Karpas-422 (cell line): ENCODE measurements around the gene CBX4. TPM values are rescaled to one million over a fixed set of nuclear protein-coding genes. Genes with fewer than 3 reads are reported as not detected.

Experiments
- DNase-seq: peaks from one replicate; pipeline ENCODE4 v3.0.0-alpha.2; 2015
- H2AFZ ChIP-seq: fragments of 200-600 bp; sonication (generic); 2 replicates; pipeline ENCODE4 v1.6.1; 2014; ENCODE audit warnings: antibody characterized with exemption, low read length, mixed read lengths
- H3K27ac ChIP-seq: fragments of 200-600 bp; sonication (generic); 2 replicates; pipeline ENCODE4 v1.5.1; 2014; ENCODE audit warnings: mild to moderate bottlenecking, low read length, moderate library complexity
- H3K27me3 ChIP-seq: fragments of 200-600 bp; sonication (generic); 2 replicates; pipeline ENCODE4 v1.6.1; 2014; ENCODE audit warnings: low read length, mixed read lengths
- H3K36me3 ChIP-seq: fragments of 200-600 bp; sonication (generic); 2 replicates; pipeline ENCODE4 v1.6.1; 2014; ENCODE audit warnings: low read length, mixed read lengths; ENCODE audit not compliant: insufficient read depth
- H3K4me1 ChIP-seq: fragments of 200-600 bp; sonication (generic); 2 replicates; pipeline ENCODE4 v1.6.1; 2014; ENCODE audit warnings: mild to moderate bottlenecking, low read length, mixed read lengths
- H3K4me2 ChIP-seq: fragments of 200-600 bp; sonication (generic); 2 replicates; pipeline ENCODE4 v1.6.1; 2014; ENCODE audit warnings: low read length, low read depth, mild to moderate bottlenecking; ENCODE audit not compliant: poor library complexity, severe bottlenecking
- H3K4me3 ChIP-seq: fragments of 200-600 bp; sonication (generic); 2 replicates; pipeline ENCODE4 v1.5.1; 2014; ENCODE audit warnings: mild to moderate bottlenecking, antibody characterized with exemption, low read length, mixed read lengths
- H3K79me2 ChIP-seq: fragments of 200-600 bp; sonication (generic); 2 replicates; pipeline ENCODE4 v1.6.1; 2014; ENCODE audit warnings: mild to moderate bottlenecking, low read length, mixed read lengths
- H3K9ac ChIP-seq: fragments of 200-600 bp; sonication (generic); 2 replicates; pipeline ENCODE4 v1.6.0; 2014; ENCODE audit warnings: low read length
- H3K9me2 ChIP-seq: fragments of 200-600 bp; sonication (generic), shearing (Covaris generic); replicated peaks from 2 replicates; pipeline ENCODE4 v1.6.0; 2014; ENCODE audit warnings: mild to moderate bottlenecking, low read length, moderate library complexity; ENCODE audit not compliant: insufficient read depth
- H3K9me3 ChIP-seq: fragments of 300-700, 200-600 bp; sonication (generic); 2 replicates; pipeline ENCODE4 v1.6.1; 2014; ENCODE audit warnings: low read length, mixed read lengths
- H4K20me1 ChIP-seq: fragments of 200-600 bp; sonication (generic); 2 replicates; pipeline ENCODE4 v1.6.1; 2014; ENCODE audit warnings: mild to moderate bottlenecking, antibody characterized with exemption, low read length, low read depth; ENCODE audit not compliant: insufficient read depth
- total RNA-seq: library from RNA; depleted of rRNA; stranded (reverse); fragments of >200 nt; shearing (Covaris generic); gene quantifications from 2 replicates; pipeline ENCODE4 v1.2.3, GENCODE V29; 2014; ENCODE audit warnings: low replicate concordance

Gene CBX4
- total RNA-seq, 1 experiment from 2014 or later: 33.3 TPM

DNA sequence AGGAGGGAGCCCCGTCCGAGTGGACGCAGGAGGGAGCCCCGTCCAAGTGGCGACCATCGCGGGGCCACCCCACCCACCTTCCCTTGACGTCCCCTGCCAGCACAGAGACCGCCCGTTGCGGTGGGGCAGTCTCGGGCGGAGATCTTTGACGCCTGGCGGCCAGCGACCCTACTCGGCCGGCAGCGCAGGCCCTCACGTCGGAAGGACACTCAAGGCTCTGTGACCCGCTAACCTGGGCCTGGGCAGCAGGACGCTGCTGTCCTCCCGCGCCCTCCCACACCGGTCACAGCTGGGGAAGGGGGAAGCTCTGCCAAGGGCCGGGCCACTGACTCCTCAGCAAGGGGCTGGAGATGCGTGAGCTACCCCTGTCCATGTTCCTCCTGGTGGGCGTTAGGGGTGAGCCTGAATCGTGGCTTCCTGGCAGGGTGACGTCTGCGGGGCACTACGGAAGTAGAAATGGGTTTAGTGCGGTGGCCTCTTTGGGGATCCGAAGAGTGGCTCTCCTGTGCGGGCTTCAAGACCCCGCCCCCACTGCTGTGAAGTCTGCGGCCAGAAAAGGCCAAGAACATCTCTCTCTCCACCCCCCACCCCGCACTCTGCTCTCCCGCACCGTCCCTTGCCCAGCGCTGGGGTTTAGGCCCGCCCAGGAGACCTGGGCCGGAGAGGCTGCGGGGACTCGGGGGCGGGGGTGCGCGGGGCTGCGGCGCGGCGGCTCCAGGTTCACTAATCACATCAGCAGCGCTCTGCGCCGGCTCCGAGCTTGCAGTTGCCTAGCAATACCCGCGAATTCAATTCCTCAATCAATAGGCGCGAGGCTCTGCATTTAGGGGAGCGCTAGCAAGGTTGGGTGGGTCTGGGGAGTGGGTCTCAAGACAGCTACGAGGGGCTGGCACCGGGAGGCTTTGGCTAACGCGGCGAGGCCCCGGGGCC lies 48.2 kb downstream of the CBX4 start:
- H3K27me3 ChIP-seq: no peaks in the 10 kb centered on the region
- peaks cover 16% of the 10 kb centered on the region for H3K4me1 ChIP-seq
- no peak overlapping the region for H3K4me3 ChIP-seq
- peaks cover 11% of the 10 kb centered on the region for H4K20me1 ChIP-seq
- peaks cover 12% of the 10 kb centered on the region for H3K79me2 ChIP-seq
- DNase-seq: no peak
- peaks cover 12% of the 10 kb centered on the region; the same call in 1 of the 2 replicates for H3K36me3 ChIP-seq
- H3K27ac ChIP-seq: no peak overlapping the region
- no peak overlapping the region for H3K4me2 ChIP-seq
- no peak overlapping the region for H3K9ac ChIP-seq
- no peak overlapping the region for H2AFZ ChIP-seq
- no peaks in the 10 kb centered on the region for H3K9me2 ChIP-seq
- no peaks in the 10 kb centered on the region for H3K9me3 ChIP-seq

DNA sequence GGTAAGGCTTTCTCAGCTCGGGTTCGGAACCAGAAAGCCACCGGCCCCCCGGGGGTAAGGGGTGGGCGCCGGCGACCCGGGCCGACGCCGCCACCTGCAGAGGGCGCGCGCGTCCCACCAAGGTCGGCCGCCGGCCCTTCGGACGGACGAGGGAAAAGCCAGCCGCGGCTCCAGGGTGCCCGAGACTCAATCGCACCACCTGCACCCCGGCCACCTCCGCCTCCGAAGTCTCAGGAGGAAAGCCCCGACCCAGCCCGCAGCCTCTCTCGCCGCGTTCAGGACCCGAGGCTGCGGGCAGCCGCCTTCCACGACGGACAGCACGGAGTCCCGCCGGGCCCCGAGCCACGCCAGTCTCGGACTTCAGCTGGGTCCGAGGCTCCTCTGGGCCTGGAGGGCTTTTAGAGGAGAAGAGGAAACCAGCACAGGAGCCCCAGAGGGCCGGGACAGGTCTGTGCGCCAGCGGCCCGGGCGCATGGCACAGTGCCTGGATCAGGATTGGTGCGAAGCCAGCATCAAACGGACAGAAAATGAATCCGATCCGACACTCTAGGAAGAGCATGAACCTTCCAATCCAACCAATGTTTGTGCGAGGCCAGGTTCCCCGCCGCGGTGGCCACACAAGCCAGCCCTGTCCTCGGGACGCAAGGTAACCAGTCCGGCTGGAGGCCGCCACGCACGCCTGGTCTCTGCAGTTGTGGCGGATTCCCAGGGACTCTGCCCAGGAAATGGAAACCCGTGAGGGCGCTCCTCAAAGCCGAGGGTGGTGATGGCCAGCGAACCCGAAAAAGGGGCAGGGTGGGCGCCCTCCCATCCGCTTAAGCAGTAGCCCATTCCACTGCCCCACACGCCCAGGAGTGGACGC lies 49.1 kb downstream of the CBX4 start:
- H3K4me2 ChIP-seq: no peak overlapping the region
- no peaks in the 10 kb centered on the region for H3K9me2 ChIP-seq
- H3K27me3 ChIP-seq: no peaks in the 10 kb centered on the region
- H3K9ac ChIP-seq: no peak overlapping the region
- H3K79me2 ChIP-seq: peaks cover 5% of the 10 kb centered on the region; the same call in 1 of the 2 replicates
- no peak overlapping the region for H3K27ac ChIP-seq
- no peaks in the 10 kb centered on the region for H3K9me3 ChIP-seq
- no peak overlapping the region for H3K4me3 ChIP-seq
- H4K20me1 ChIP-seq: peaks cover 9% of the 10 kb centered on the region
- no peak overlapping the region for H2AFZ ChIP-seq
- H3K4me1 ChIP-seq: peaks cover 8% of the 10 kb centered on the region
- H3K36me3 ChIP-seq: peaks cover 10% of the 10 kb centered on the region; the same call in 1 of the 2 replicates
- peak; percentile 79 for DNase-seq

DNA sequence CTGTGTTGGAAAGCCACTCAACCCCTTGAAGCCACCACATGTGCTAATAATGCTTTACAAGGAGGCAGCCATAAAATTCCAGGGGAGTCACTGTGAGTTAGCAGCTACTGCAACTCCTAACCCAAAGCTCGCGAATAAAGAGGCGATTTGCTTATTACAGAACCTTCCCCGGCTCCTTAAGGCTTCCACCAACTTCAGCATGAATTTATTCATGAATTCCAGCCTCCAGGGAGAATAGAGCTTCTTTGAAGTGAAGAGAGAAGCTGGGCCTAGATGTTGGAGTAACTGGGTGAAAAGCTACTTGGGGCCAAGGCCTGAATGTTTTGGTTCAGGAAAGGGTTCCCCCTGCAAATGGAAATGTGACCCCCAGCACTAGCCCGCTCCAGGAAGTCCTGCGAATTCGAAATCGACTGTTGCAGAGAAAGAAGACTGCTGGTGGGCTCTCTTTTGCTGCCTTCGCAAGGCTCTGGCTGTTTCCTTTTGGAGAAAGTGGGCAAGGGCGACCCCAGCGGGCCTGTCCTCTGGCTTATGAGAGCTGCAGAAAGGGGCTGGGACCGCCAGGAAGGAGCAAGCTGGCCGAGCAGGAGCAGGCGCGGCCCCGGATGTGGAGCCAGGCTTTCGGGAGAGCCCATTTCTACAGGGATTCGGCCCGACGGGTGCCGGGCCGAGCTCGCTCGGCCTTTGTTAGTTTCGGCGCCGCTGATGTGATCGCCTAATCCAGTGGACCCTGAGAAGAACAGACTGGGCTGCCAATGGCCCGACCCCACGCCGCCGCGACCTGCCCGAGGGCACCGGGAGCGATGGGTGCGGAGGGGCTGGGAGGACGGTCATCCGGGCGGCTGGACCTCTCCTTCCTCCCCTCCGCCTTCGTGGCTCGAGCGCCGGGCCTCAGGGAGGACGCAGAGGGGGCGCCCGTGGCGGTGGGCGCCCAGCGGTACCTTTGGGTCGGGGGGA lies 50.0 kb downstream of the CBX4 start:
- H3K9me3 ChIP-seq: no peaks in the 10 kb centered on the region
- H3K4me1 ChIP-seq: no peaks in the 10 kb centered on the region
- no peak overlapping the region for H3K4me3 ChIP-seq
- H2AFZ ChIP-seq: no peak overlapping the region
- H3K9ac ChIP-seq: no peak overlapping the region
- H3K27me3 ChIP-seq: no peaks in the 10 kb centered on the region
- H3K9me2 ChIP-seq: no peaks in the 10 kb centered on the region
- DNase-seq: no peak
- 0 out of 2 replicates have a peak, but pooled peaks cover 3% of the 10 kb centered on the region for H4K20me1 ChIP-seq
- no peak overlapping the region for H3K4me2 ChIP-seq
- peaks cover 2% of the 10 kb centered on the region; the same call in 1 of the 2 replicates for H3K36me3 ChIP-seq
- no peaks in the 10 kb centered on the region for H3K79me2 ChIP-seq
- H3K27ac ChIP-seq: no peak overlapping the region

DNA sequence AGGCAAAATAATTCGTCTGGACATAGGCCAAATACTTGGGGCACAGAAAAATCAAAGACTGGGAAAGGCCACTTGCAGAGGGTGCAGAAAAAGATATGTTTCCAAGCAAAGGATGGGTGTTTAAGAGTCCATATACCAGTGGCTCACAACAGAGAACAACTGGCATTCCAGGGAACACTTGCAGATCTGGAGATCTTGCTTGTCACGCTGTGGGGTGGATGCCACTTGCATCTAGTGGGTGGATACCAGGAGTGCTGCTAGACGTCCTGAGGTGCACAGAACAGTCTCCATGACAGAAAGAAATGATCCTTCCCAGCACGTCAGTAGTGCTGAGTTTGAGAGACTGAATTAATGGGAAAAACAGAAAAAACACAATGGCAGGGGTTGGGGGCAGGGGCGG lies 50.8 kb downstream of the CBX4 start:
- Histone ChIP-seq H2AFZ (no peak overlapping the region), H3K4me1 (no peaks in the 10 kb centered on the region), H3K79me2 (no peaks in the 10 kb centered on the region), H3K9ac (no peak overlapping the region), H3K9me2 (no peaks in the 10 kb centered on the region), H3K36me3 (no peaks in the 10 kb centered on the region), H3K27me3 (no peaks in the 10 kb centered on the region), H3K4me3 (no peak overlapping the region), H3K9me3 (no peaks in the 10 kb centered on the region), H4K20me1 (0 out of 2 replicates have a peak, but pooled peaks cover 3% of the 10 kb centered on the region), H3K4me2 (no peak overlapping the region), H3K27ac (no peak overlapping the region)
- no peak for DNase-seq

DNA sequence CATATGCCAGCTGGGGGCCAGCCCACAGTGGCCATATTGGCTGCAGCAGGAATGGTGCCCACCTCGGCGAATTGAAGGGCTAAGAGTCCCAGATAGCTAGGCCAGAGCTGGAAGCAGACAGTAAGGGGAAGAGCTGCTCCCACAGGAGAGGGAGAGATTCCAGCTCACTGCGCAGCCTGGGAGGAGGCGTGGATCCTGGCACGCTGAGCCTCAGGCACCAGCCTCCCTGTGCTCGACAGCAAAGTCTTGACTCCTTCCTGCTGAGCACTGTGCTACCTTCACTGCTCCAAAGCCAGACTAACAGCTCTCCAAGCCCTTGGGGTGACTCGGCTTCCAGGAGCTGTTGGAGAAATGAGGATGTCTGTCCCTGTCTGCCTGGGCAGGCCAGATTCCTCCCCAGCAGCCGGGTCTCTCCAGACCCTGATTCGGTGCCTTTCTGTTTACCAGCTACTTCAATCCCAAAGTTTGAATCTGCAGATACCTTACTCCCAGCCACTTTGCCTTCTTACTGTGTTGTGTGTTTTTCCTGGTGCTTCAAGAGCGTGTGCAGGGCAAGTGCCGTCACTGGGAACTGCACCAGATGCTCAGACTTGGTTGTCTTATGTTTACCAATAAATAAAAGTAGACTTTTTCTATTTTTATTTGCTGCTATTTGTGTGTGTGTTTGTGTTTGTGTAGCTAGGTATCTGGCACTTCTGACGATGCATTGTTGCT lies 52.2 kb downstream of the CBX4 start:
- no peaks in the 10 kb centered on the region for H3K79me2 ChIP-seq
- 0 out of 2 replicates have a peak, but pooled peaks cover 3% of the 10 kb centered on the region for H4K20me1 ChIP-seq
- H3K27ac ChIP-seq: no peak overlapping the region
- no peak overlapping the region for H3K9ac ChIP-seq
- H3K36me3 ChIP-seq: no peaks in the 10 kb centered on the region
- H3K9me2 ChIP-seq: no peaks in the 10 kb centered on the region
- no peak overlapping the region for H2AFZ ChIP-seq
- H3K27me3 ChIP-seq: no peaks in the 10 kb centered on the region
- no peaks in the 10 kb centered on the region for H3K9me3 ChIP-seq
- DNase-seq: no peak
- H3K4me2 ChIP-seq: no peak overlapping the region
- no peak overlapping the region for H3K4me3 ChIP-seq
- H3K4me1 ChIP-seq: no peaks in the 10 kb centered on the region

DNA sequence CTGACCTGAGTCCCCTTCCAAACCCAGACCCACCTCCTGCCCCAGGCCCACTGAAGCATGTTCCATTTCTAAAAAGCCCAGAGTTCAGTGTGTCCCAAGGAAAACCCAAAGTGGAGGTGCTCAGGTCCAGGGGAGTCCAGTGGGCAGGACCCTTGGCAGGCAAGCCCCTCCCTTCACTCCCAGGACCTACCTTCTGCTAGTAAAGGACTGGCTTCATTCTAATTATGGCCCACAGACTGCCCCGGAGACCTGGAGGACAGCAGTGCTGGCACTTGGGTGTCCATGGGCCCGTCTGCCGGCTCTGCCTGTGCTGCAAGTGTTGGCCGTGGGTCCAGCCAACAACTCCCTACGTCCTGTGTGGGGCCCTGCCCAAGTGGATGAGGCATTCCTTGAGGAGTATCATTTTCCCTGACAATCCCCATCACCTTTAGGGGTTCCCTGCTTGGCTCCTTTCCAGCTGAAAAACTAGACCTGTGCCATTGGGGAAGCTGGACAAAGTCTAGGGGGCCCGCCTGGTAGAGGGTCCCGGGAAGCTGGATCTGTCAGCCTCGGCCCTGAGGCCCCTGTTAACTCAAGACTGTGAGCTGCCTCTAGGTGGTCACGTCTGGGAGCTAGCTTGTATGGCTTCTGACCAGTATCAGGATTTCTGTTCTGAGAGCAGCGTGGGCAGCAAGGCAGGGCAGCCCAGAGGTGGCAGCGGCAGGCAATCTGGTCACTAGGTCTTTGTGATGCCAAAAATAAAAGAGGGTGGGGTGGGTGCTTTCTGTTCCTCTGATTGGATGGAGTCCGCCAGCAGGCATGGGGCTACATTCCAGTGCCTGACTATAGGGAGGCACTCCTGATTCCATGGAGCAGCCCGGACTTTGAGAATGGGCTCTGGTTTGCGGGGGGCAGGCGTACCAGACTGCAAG lies 53.1 kb downstream of the CBX4 start:
- H3K4me2 ChIP-seq: no peak overlapping the region
- no peaks in the 10 kb centered on the region for H3K4me1 ChIP-seq
- no peak overlapping the region for H3K9ac ChIP-seq
- no peaks in the 10 kb centered on the region for H3K9me2 ChIP-seq
- no peaks in the 10 kb centered on the region for H3K79me2 ChIP-seq
- no peak for DNase-seq
- no peaks in the 10 kb centered on the region for H3K27me3 ChIP-seq
- H3K4me3 ChIP-seq: no peak overlapping the region
- H3K36me3 ChIP-seq: no peaks in the 10 kb centered on the region
- H4K20me1 ChIP-seq: 0 out of 2 replicates have a peak, but pooled peaks cover 3% of the 10 kb centered on the region
- H3K27ac ChIP-seq: no peak overlapping the region
- H3K9me3 ChIP-seq: no peaks in the 10 kb centered on the region
- no peak overlapping the region for H2AFZ ChIP-seq
